ENCODE measurements around the gene KLHL41. TPM values are rescaled to one million over a fixed set of nuclear protein-coding genes. Genes with fewer than 3 reads are reported as not detected.
"Not testable (repeated sequence)": the region's sequence is repeated elsewhere in the genome, so short reads cannot be mapped to it uniquely, and the experiment has no call there.

Gene KLHL41
- total RNA-seq, 1 experiment from 2014 or later, result 0.15 TPM

- H3K9ac ChIP-seq (ENCODE audit: low read length); H3K4me2 ChIP-seq (ENCODE audit: low read length); intact Hi-C loops (cut with micrococcal nuclease); H3K4me3 ChIP-seq (replicated peaks in 1 of 2; ENCODE audit: low read depth in 1 of 2, low read length in 2 of 2); POLR2A ChIA-PET; BruUV-seq (replicated peaks); RAD21 ChIA-PET (ENCODE audit: low non-redundant PET in 1 of 2, low total read pairs in 2 of 2, uncharacterized antibody in 2 of 2, unreplicated experiment in 2 of 2); H2AFZ ChIP-seq (ENCODE audit: low read depth, low read length, poor library complexity, severe bottlenecking); ATAC-seq; H3K9me3 ChIP-seq (ENCODE audit: control insufficient read depth in 1 of 2, insufficient read depth in 1 of 2, low read depth in 1 of 2, low read length in 2 of 2); DNase-seq (ENCODE audit: low read depth, low spot score); H4K20me1 ChIP-seq (ENCODE audit: insufficient read depth); H3K9me2 ChIP-seq (ENCODE audit: insufficient read depth); H3K36me3 ChIP-seq (ENCODE audit: control insufficient read depth in 1 of 2, insufficient read depth in 2 of 2, low read length in 2 of 2); CTCF ChIA-PET; H3K27ac ChIP-seq (ENCODE audit: low read depth, low read length); H3K27me3 ChIP-seq (ENCODE audit: insufficient read depth, low read length): not testable (repeated sequence)
- peaks cover 0 to 15% of the 10 kb centered on the region in 2 experiments; a peak in 3 of 4 replicates for H3K4me1 ChIP-seq (ENCODE audit: control insufficient read depth in 1 of 2, insufficient read depth in 2 of 2, low read length in 2 of 2)
- H3K79me2 ChIP-seq (ENCODE audit: insufficient read depth, low read length), result peaks cover 32% of the 10 kb centered on the region
These were observed 65.8 kb downstream of the KLHL41 start for GRCh38 chr2:169575264-169575663.

Other genes with a start within 250 kb of the KLHL41 start
- gene LRP2, start 147.2 kb upstream of the KLHL41 start, total RNA-seq (2021; ENCODE audit: unreplicated experiment), result 0.20 TPM
- gene BBS5, start 30.2 kb upstream of the KLHL41 start, total RNA-seq (2021; ENCODE audit: unreplicated experiment), result 4.6 TPM
- 37.6 TPM for gene FASTKD1, start 64.2 kb downstream of the KLHL41 start, total RNA-seq (2021; ENCODE audit: unreplicated experiment)
- 55.3 TPM for gene PPIG, start 74.6 kb downstream of the KLHL41 start, total RNA-seq (2021; ENCODE audit: unreplicated experiment)
- not detected for gene CFAP210, start 184.7 kb downstream of the KLHL41 start, total RNA-seq (2021; ENCODE audit: unreplicated experiment)
- 2.8 TPM for gene PHOSPHO2, start 184.8 kb downstream of the KLHL41 start, total RNA-seq (2021; ENCODE audit: unreplicated experiment)
- 27.8 TPM for gene KLHL23, start 224.1 kb downstream of the KLHL41 start, total RNA-seq (2021; ENCODE audit: unreplicated experiment)

Data from HCT116 (cell line).